Testis (tissue), 2 donors: Measurements from ENCODE around the gene GNA14.

Experiments used
- POLR2A ChIP-seq: fragments of 450-650 bp; IDR thresholded peaks from one replicate; pipeline ENCODE4 v1.6.1; 2017; ENCODE audit warnings: antibody characterized with exemption, mild to moderate bottlenecking, moderate library complexity
- TF ChIP-seq, protein P1 (sequence below), 3 experiments: fragments of 450-650 bp in 2 of 3; fragments of 200-600 bp in 1 of 3; sonication (generic) in 1 of 3; IDR thresholded peaks; one replicate each; pipeline ENCODE4 v1.5.1; 2016 to 2019; ENCODE audit warnings: antibody characterized with exemption in 3 of 3, mild to moderate bottlenecking in 2 of 3, moderate library complexity in 1 of 3

GRCh38 chr9:77532607-77533006 lies 115.5 kb downstream of the GNA14 start:
- TF ChIP-seq, protein P1, sequence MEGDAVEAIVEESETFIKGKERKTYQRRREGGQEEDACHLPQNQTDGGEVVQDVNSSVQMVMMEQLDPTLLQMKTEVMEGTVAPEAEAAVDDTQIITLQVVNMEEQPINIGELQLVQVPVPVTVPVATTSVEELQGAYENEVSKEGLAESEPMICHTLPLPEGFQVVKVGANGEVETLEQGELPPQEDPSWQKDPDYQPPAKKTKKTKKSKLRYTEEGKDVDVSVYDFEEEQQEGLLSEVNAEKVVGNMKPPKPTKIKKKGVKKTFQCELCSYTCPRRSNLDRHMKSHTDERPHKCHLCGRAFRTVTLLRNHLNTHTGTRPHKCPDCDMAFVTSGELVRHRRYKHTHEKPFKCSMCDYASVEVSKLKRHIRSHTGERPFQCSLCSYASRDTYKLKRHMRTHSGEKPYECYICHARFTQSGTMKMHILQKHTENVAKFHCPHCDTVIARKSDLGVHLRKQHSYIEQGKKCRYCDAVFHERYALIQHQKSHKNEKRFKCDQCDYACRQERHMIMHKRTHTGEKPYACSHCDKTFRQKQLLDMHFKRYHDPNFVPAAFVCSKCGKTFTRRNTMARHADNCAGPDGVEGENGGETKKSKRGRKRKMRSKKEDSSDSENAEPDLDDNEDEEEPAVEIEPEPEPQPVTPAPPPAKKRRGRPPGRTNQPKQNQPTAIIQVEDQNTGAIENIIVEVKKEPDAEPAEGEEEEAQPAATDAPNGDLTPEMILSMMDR (IDR thresholded peaks at IDR 0.05), result no peak
- no peak for TF ChIP-seq POLR2A
